Cortex of kidney (tissue), 1 donor: Measurements from ENCODE around the gene TMEM120A.

Source experiments
- DNase-seq: peaks from one replicate; lab custom pipeline; 2025; lab: John Stamatoyannopoulos, UW

The TMEM120A gene

DNA sequence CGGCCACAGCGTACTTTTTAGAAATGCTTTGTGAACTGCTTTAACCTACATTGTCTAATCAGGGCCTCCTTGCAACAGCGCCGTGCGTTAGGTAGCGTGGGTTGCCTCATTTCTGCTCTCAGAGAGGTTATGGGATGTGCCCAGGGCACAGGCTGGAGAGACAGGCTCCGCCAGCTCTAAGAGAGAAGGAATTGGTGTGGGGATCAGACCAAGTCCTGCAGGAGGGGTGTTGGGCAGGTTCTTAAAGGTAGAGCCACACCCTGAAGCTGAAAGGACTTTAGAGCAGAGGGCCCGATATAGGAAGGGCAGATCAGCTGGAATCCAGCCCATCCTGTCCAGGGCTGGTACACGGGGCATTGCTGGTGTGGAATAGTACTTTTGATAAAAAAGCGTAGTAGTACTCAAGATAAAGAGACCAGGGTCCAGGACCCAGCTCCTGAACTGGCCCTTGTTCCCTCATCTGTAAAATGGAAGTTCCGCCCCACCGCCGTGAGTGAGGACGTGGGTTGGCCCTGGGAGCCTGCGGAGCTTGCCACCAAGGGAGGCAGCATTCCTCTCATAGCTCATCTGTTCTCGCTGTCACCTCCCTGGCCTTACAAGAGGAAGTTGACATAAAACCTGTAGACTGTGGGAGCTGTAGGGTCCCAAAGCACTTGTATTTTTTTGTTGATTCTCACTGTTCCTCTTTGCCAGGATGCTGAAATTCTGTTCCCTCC, 37.2 kb downstream of the TMEM120A start:
- DNase-seq: no peak

DNA sequence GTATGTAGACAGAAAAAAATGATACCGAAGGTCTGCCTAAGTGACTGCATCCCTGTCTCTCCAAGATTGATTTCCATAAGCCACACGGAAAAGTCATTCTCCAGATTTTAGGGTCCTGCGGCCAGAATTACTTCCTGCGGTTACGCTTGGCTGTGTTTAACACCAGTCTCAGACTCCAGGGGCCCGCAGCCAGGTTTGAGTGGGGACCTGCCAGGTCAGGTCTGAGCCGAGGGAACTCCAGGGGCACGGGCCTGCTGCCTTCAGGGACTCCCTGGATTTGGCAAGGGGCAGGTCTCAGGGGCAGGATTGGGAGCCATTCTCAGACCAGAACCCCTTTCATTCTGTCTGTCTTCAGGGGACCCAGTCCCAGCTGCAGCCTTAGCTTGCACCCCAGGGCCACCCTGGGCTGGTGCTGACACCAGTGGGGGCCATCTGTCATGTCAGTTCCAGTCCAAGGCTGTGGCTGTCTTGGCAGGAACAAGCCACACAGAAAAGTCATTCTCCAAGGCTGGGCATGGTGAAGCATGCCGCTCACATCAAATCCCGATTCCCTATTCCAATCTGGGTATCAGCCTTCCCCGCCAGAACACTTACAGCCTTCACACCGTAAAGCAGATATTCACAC, 39.0 kb downstream of the TMEM120A start:
- no peak for DNase-seq

GRCh38 chr7:75953931-75954330, 40.5 kb downstream of the TMEM120A start:
- no peak for DNase-seq

DNA sequence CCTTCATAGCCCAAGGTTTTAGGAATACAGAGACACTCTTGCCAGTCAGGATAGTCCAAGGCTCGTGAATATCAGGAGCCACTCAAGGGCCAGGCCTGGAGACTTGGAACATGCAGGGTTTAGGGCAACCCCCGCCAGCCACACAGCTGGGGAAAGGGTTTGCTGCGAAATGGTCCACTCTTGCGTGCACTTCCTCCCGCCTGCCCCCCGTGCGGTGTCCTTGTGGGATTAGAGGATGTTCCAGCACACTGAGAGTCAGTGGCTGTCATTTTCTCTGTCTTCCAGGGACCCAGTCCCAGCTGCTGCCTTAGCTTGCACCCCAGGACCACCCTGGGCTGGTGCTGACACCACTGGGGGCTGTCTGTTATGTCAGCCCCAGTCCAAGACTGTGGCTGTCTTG, 41.0 kb downstream of the TMEM120A start:
- no peak for DNase-seq

DNA sequence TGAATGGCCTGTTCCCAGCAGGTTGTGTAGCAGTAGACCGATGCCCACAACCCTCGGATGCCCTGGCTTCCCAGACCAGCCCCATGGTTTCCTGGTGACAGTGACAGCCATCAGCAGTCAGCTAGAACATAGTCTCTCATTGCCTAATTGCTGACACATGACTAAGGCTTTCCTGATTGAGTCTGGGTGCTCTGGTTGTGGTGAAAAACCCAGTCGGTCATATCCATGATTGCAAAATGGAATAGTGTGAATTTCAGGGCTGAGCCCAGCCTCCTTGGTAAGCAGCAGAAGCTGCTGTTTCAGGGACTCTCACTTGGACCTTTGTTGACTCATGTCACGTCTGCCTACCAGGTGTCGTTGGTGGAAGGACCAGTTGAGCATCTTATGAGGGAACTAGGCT, 42.9 kb downstream of the TMEM120A start:
- no peak for DNase-seq

DNA sequence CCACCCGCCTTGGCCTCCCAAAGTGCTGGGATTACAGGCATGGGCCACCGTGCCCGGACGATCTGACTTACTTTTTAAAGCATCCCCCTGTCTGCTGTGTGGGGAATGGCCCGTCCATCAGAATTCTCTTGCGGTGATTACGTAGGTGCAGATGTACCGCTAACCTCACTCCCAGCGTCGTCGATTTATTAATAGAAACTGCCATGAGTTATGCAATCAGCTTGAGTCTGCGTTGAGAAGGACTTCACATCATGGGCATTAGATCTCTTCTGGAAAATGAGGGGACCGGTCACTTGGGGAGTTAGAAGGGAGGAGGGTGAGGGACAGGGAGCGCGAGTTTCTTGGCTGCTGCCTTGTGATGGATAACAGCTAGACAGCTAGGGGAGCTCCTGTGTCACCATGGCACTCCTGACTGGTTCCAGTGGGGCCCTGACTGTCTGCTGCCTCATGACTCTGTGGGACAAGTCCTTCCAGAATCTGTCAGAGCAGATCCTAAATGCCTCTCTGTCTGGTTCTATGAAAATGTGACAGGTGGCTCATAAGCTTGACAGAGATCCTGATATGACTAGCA, 44.2 kb downstream of the TMEM120A start:
- DNase-seq: no peak

DNA sequence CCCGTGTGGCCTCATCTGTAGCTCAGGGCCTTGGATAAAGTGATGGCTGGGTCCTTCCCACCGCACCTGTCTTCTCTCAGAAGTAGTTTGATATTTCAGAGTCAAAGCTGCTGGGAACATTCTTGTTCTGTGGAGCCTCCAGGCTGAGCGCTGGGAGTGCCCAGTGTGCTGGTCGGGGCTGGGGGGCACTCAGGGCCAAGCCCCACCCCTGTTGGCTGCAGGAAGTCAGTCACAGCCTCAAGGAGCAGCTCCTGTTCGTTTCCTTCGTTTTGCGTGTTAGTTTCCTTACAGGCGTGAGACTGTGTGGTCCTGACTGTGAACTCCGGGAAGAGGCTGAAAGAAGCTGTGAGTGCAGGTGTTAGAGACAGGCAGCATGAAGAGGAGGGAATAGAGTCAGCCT, 46.2 kb downstream of the TMEM120A start:
- no peak for DNase-seq

DNA sequence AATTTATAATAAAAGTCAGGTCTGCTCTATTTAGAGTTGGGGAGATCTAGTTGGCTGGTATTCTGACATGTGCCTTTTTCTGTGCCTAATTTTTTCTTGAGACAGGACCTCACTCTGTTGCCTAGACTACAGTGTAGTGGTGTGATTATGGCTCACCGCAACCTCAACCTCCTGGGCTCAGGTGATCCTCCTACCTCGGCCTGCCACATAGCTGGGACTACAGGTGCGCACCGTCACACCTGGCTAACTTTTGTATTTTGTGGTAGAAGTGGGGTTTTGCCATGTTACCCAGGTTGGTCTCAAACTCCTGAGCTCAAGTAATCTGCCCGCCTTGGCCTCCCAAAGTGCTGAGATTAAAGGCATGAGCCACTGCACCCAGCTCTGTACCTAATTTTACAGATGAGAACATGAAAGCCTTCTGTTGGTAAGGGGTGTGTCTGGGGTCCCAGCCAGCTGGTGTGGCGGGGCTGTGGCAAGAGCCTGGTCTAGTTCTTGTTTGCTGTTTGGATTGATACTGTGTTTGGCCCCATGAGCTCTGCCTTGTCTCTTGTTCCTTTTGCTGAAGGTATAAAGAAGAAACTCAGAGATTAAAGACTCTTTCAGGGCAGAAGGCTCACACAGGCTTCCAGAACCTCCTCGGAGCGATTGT, 48.1 kb downstream of the TMEM120A start:
- no peak for DNase-seq

GRCh38 chr7:75945297-75946168, 48.9 kb downstream of the TMEM120A start:
- no peak for DNase-seq

DNA sequence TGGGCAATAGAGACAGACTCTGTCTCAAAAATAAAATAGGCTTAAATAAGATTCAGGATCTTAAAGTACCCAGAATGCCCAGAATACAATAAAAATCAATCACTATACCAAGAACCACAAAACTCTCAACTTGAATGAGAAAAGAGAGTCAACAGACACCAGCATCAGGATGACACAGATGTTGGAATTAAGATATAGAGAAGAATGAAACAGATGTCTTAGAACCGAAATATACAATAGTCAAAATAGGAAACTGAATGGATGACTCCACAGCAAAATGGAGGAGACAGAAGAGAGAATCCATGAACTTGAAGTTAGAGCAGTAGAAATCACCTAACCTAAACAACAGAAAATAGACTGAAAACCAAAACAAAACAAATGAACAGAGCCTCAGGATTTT, 49.9 kb downstream of the TMEM120A start:
- no peak for DNase-seq

DNA sequence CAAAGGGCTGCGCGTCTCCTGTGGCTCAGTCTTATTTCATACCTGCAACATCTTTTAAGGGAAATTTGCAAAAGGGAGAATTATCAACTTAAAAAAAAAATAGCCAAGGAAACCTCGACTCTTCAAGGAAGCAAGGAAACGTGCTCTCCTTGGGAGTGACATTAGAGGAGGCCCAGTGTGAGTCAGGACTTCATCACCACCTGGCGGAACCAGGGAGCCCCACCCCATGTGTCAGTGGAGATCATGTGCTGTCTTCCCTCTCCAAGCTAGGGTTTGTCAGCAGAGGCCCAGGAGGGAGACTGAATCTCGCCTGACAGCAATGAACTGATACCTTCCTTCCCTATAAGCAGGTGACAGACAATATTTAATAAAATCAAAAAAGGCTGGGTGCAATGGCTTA, 50.5 kb downstream of the TMEM120A start:
- no peak for DNase-seq

DNA sequence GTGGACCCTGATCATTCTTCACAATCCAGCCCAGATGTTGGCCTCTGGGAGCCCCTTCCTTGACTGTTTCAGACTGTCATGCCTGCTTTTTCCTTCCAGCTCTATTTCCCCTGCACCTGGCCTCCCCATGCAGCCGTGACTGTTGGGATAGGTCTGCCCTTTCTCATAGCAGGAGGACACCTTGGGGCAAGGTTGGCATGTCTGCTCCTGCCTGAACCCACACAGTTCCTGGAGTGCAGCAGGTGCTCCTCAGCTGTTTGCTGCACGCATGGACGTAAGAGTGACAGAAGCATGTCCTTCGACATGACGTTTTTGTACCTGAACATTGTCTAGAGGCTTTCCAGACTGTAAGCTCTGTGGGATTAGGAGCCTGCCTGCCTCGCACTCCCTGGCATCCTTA, 55.5 kb downstream of the TMEM120A start:
- DNase-seq: no peak

DNA sequence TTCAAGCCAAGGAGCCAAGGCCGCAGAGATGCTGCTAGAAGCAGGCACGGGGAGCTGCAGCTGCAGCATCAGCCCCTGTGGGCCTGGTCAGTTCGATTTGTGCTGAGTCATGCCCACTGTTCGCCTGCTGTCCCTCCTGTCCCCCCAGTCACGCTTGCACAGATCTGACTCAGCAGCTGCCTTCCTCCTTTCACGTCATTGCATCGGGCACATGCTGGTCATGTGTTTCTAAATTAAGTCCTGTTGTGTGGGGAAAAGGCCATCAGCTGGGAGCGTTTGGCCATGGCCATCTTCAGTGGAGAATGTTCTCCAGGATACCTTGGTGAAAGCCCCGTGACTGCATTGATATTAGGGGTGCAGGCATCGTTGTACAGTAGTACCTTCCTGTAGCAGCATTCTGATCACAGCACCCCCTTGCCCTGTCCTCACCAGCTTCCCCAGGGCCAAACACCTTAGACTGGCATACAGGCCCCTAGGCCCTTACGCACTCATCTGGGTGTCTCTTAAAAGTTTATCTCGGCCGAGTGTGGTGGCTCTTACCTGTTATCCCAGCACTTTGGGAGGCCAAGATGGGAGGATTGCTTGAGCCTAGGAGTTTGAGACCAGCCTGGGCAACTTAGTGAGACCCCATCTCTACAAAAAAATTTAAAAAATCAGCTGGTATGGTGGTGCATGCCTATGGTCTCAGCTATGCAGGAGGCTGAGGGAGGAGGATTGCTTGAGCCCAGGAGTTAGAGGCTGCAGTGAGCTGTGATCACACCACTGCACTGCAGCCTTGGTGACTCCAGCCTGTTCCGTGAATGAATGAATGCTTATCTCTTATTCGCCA, 56.2 kb downstream of the TMEM120A start:
- no peak for DNase-seq
